ENCODE results near the gene ATXN7L2.

The ATXN7L2 gene

GRCh38 chr1:109538827-109539555 is 55.3 kb downstream of the ATXN7L2 start:
- no peak for DNase-seq (ENCODE audit: low read depth)
- no peak overlapping the region for H3K4me3 ChIP-seq (ENCODE audit: low read depth, low read length)

- no peak for DNase-seq (ENCODE audit: low read depth)
- no peak within 1 kb of the TSS for H3K4me3 ChIP-seq (ENCODE audit: low read depth, low read length)
Measured at GRCh38 chr1:109539676-109540075, 56.0 kb downstream of the ATXN7L2 start, which contains the start of gene GPR61. TSS of gene GPR61 (plus strand) at chr1:109539872. CDS start at chr1:109543023, 3,151 bp downstream.

- no peak for DNase-seq (ENCODE audit: low read depth)
- H3K4me3 ChIP-seq (ENCODE audit: low read depth, low read length) = no peak overlapping the region
Measured at GRCh38 chr1:109541102-109541501, 57.4 kb downstream of the ATXN7L2 start.

Measured in skeletal muscle cell (primary cell).